T-helper 2 cell treated with Interferon-gamma antibody and Interleukin-4, amounts not matched to agents 5 μg/mL and 100 μg/mL, for 36 hours (primary cell): ENCODE data around the gene C4orf17.
"Not testable (repeated sequence)": the region's sequence is repeated elsewhere in the genome, so short reads cannot be mapped to it uniquely, and the experiment has no call there.

Experiments
- DNase-seq: peaks from one replicate; pipeline ENCODE4 v3.0.0; 2021; ENCODE audit warnings: low spot score
- H3K27ac Mint-ChIP-seq: one replicate; pipeline ENCODE4 v1.8.0; 2021; ENCODE audit warnings: mild to moderate bottlenecking, mixed read lengths
- H3K27me3 Mint-ChIP-seq: one replicate; pipeline ENCODE4 v1.8.0; 2021; ENCODE audit warnings: low read depth, mixed read lengths
- H3K36me3 Mint-ChIP-seq: one replicate; pipeline ENCODE4 v1.8.0; 2021; ENCODE audit warnings: low read depth, mixed read lengths
- H3K4me1 Mint-ChIP-seq: one replicate; pipeline ENCODE4 v1.8.0; 2021; ENCODE audit warnings: low read depth, mixed read lengths
- H3K4me3 Mint-ChIP-seq: one replicate; pipeline ENCODE4 v1.8.0; 2022; ENCODE audit warnings: mild to moderate bottlenecking, moderate library complexity, mixed read lengths
- H3K9me3 Mint-ChIP-seq: one replicate; pipeline ENCODE4 v1.8.0; 2021; ENCODE audit warnings: mixed read lengths

Gene C4orf17

GRCh38 chr4:99510721-99511120 lies at the start of gene C4orf17:
Gene C4orf17 (plus strand): TSS chr4:99511021. CDS start chr4:99513082, 2,061 bp downstream.
- H3K36me3 Mint-ChIP-seq, result peaks cover 2% of the 10 kb centered on the region
- no peak for DNase-seq
- no peak within 1 kb of the TSS for H3K4me3 Mint-ChIP-seq
- no peaks in the 10 kb centered on the region for H3K27me3 Mint-ChIP-seq
- H3K9me3 Mint-ChIP-seq, result peaks cover 10% of the 10 kb centered on the region
- no peak within 1 kb of the TSS for H3K27ac Mint-ChIP-seq
- peaks cover 24% of the 10 kb centered on the region for H3K4me1 Mint-ChIP-seq

GRCh38 chr4:99461623-99462401 lies 49.0 kb upstream of the C4orf17 start:
- H3K27me3 Mint-ChIP-seq, result peaks cover 23% of the 10 kb centered on the region
- H3K9me3 Mint-ChIP-seq, result no peaks in the 10 kb centered on the region
- no peak for DNase-seq
- no peaks in the 10 kb centered on the region for H3K36me3 Mint-ChIP-seq
- H3K27ac Mint-ChIP-seq, result no peak overlapping the region
- no peak overlapping the region for H3K4me3 Mint-ChIP-seq
- no peaks in the 10 kb centered on the region for H3K4me1 Mint-ChIP-seq

- Mint-ChIP-seq H3K4me1 (no peaks in the 10 kb centered on the region), H3K36me3 (no peaks in the 10 kb centered on the region), H3K4me3 (no peak overlapping the region), H3K27me3 (peaks cover 25% of the 10 kb centered on the region), H3K27ac (no peak overlapping the region), H3K9me3 (no peaks in the 10 kb centered on the region)
- peak; percentile 29 for DNase-seq
These were observed 47.9 kb upstream of the C4orf17 start for GRCh38 chr4:99462875-99463464.

- no peaks in the 10 kb centered on the region for H3K4me1 Mint-ChIP-seq
These were observed 47.3 kb upstream of the C4orf17 start for GRCh38 chr4:99463566-99463965.

GRCh38 chr4:99467887-99468286 lies 42.9 kb upstream of the C4orf17 start:
- H3K4me3 Mint-ChIP-seq, result no peak overlapping the region
- H3K27me3 Mint-ChIP-seq, result peaks cover 21% of the 10 kb centered on the region
- no peak overlapping the region for H3K27ac Mint-ChIP-seq
- DNase-seq, result no peak
- H3K4me1 Mint-ChIP-seq, result no peaks in the 10 kb centered on the region
- H3K36me3 Mint-ChIP-seq, result no peaks in the 10 kb centered on the region
- H3K9me3 Mint-ChIP-seq, result no peaks in the 10 kb centered on the region

More at GRCh38 chr4:99463566-99463965, 47.3 kb upstream of the C4orf17 start:
- no peak overlapping the region for H3K4me3 Mint-ChIP-seq
- no peak overlapping the region for H3K27ac Mint-ChIP-seq
- DNase-seq, result no peak
- no peaks in the 10 kb centered on the region for H3K36me3 Mint-ChIP-seq
- H3K27me3 Mint-ChIP-seq, result peaks cover 28% of the 10 kb centered on the region
- no peaks in the 10 kb centered on the region for H3K9me3 Mint-ChIP-seq

- Mint-ChIP-seq H3K27me3 (peaks cover 15% of the 10 kb centered on the region), H3K9me3 (no peaks in the 10 kb centered on the region), H3K36me3 (no peaks in the 10 kb centered on the region), H3K4me1 (no peaks in the 10 kb centered on the region), H3K4me3 (no peak overlapping the region), H3K27ac (no peak overlapping the region)
- DNase-seq, result no peak
These were observed 41.9 kb upstream of the C4orf17 start for GRCh38 chr4:99468889-99469288.

- Mint-ChIP-seq H3K4me3 (no peak overlapping the region), H3K27ac (no peak overlapping the region), H3K4me1 (no peaks in the 10 kb centered on the region), H3K27me3 (peaks cover 8% of the 10 kb centered on the region), H3K36me3 (no peaks in the 10 kb centered on the region), H3K9me3 (no peaks in the 10 kb centered on the region)
- no peak for DNase-seq
These were observed 39.5 kb upstream of the C4orf17 start for GRCh38 chr4:99471349-99471748.

GRCh38 chr4:99471896-99472295 lies 38.9 kb upstream of the C4orf17 start:
- Mint-ChIP-seq H3K4me1 (no peaks in the 10 kb centered on the region), H3K4me3 (no peak overlapping the region), H3K27ac (no peak overlapping the region), H3K9me3 (no peaks in the 10 kb centered on the region), H3K36me3 (no peaks in the 10 kb centered on the region), H3K27me3 (peaks cover 8% of the 10 kb centered on the region)
- no peak for DNase-seq

GRCh38 chr4:99473131-99473530 lies 37.7 kb upstream of the C4orf17 start:
- Mint-ChIP-seq H3K9me3 (no peaks in the 10 kb centered on the region), H3K4me1 (no peaks in the 10 kb centered on the region), H3K4me3 (no peak overlapping the region), H3K27me3 (peaks cover 6% of the 10 kb centered on the region), H3K36me3 (no peaks in the 10 kb centered on the region), H3K27ac (no peak overlapping the region)
- no peak for DNase-seq

GRCh38 chr4:99483636-99484035 lies 27.2 kb upstream of the C4orf17 start:
- DNase-seq, result no peak
- peaks cover 2% of the 10 kb centered on the region for H3K27me3 Mint-ChIP-seq
- no peak overlapping the region for H3K27ac Mint-ChIP-seq
- H3K36me3 Mint-ChIP-seq, result no peaks in the 10 kb centered on the region
- no peak overlapping the region for H3K4me3 Mint-ChIP-seq
- peaks cover 31% of the 10 kb centered on the region for H3K9me3 Mint-ChIP-seq
- H3K4me1 Mint-ChIP-seq, result no peaks in the 10 kb centered on the region

GRCh38 chr4:99485212-99485611 lies 25.6 kb upstream of the C4orf17 start:
- H3K4me1 Mint-ChIP-seq, result no peaks in the 10 kb centered on the region
- H3K36me3 Mint-ChIP-seq, result no peaks in the 10 kb centered on the region
- H3K27ac Mint-ChIP-seq, result no peak overlapping the region
- H3K9me3 Mint-ChIP-seq, result peaks cover 34% of the 10 kb centered on the region
- no peak overlapping the region for H3K4me3 Mint-ChIP-seq
- peaks cover 2% of the 10 kb centered on the region for H3K27me3 Mint-ChIP-seq
- no peak for DNase-seq

GRCh38 chr4:99486648-99487047 lies 24.2 kb upstream of the C4orf17 start:
- not testable (repeated sequence) for H3K36me3 Mint-ChIP-seq, H3K27me3 Mint-ChIP-seq, DNase-seq, H3K27ac Mint-ChIP-seq, H3K4me3 Mint-ChIP-seq, H3K4me1 Mint-ChIP-seq
- H3K9me3 Mint-ChIP-seq, result peaks cover 34% of the 10 kb centered on the region

- H3K4me1 Mint-ChIP-seq, result no peaks in the 10 kb centered on the region
- H3K36me3 Mint-ChIP-seq, result no peaks in the 10 kb centered on the region
- peaks cover 49% of the 10 kb centered on the region for H3K9me3 Mint-ChIP-seq
These were observed 20.5 kb upstream of the C4orf17 start for GRCh38 chr4:99490286-99490685.

GRCh38 chr4:99504804-99505502 lies 5.9 kb upstream of the C4orf17 start:
- peaks cover under 1% of the 10 kb centered on the region for H3K27me3 Mint-ChIP-seq
- peaks cover 3% of the 10 kb centered on the region for H3K9me3 Mint-ChIP-seq
- H3K4me3 Mint-ChIP-seq, result no peak overlapping the region
- no peak for DNase-seq
- no peak overlapping the region for H3K27ac Mint-ChIP-seq
- peaks cover 24% of the 10 kb centered on the region for H3K4me1 Mint-ChIP-seq
- H3K36me3 Mint-ChIP-seq, result peaks cover 2% of the 10 kb centered on the region

More at GRCh38 chr4:99490286-99490685, 20.5 kb upstream of the C4orf17 start:
- Mint-ChIP-seq H3K4me3 (no peak overlapping the region), H3K27ac (no peak overlapping the region), H3K27me3 (no peaks in the 10 kb centered on the region)
- DNase-seq, result no peak
